H7 (cell line): Measurements from ENCODE around the gene PNP. TPM values are rescaled to one million over a fixed set of nuclear protein-coding genes. Genes with fewer than 3 reads are reported as not detected.

Source experiments
- DNase-seq: peaks from one replicate; pipeline ENCODE4 v3.0.0; 2012
- H3K27me3 ChIP-seq: 2 replicates; pipeline ENCODE4 v1.6.0; 2011; ENCODE audit warnings: mild to moderate bottlenecking, low read length; ENCODE audit not compliant: control insufficient read depth, insufficient read depth
- H3K36me3 ChIP-seq: replicated peaks from 2 replicates; pipeline ENCODE4 v1.5.1; 2011; ENCODE audit warnings: low read length; ENCODE audit not compliant: control insufficient read depth, insufficient read depth
- H3K4me3 ChIP-seq: 2 replicates; pipeline ENCODE4 v1.5.1; 2011; ENCODE audit warnings: low read depth, mild to moderate bottlenecking, control low read depth, low read length, moderate library complexity; ENCODE audit not compliant: insufficient read depth
- total RNA-seq: library from RNA; depleted of rRNA; stranded (reverse); fragments of >200 nt; shearing (Covaris generic); gene quantifications from 2 replicates; pipeline ENCODE4 v1.2.3, GENCODE V29; 2014; rRNA removed

PNP gene
- total RNA-seq, 1 experiment from 2014 or later, result 244 TPM

- Histone ChIP-seq H3K4me3 (no peak overlapping the region), H3K27me3 (no peaks in the 10 kb centered on the region), H3K36me3 (no peaks in the 10 kb centered on the region)
- DNase-seq, result no peak
These were observed 54.8 kb downstream of the PNP start for GRCh38 chr14:20524027-20524426.

Other genes starting within 250 kb of the PNP start
- not detected in 2 replicates for gene OR11H6, start 245.7 kb upstream of the PNP start, total RNA-seq
- gene OR11H7, start 240.4 kb upstream of the PNP start, total RNA-seq, result not detected in 2 replicates
- gene OR11H4, start 230.1 kb upstream of the PNP start, total RNA-seq, result not detected in 2 replicates
- gene TTC5, start 163.5 kb upstream of the PNP start, total RNA-seq, result 13.4 and 15.3 TPM in 2 replicates
- gene CCNB1IP1, start 136.1 kb upstream of the PNP start, total RNA-seq, result 174 and 295 TPM in 2 replicates
- 26.5 and 31.6 TPM in 2 replicates for gene PARP2, start 125.8 kb upstream of the PNP start, total RNA-seq
- gene TEP1, start 55.9 kb upstream of the PNP start, total RNA-seq, result 10.5 and 12.6 TPM in 2 replicates
- 0.28 TPM in 1 of 2 replicates, not detected in the other for gene KLHL33, start 33.2 kb upstream of the PNP start, total RNA-seq
- gene OSGEP, start 14.6 kb upstream of the PNP start, total RNA-seq, result 58.4 and 62.6 TPM in 2 replicates
- gene APEX1, start 14.2 kb upstream of the PNP start, total RNA-seq, result 87.1 and 106 TPM in 2 replicates
- gene PIP4P1, start 8.0 kb upstream of the PNP start, total RNA-seq, result 33.6 and 36.1 TPM in 2 replicates
- not detected in 2 replicates for gene RNASE10, start 36.1 kb downstream of the PNP start, total RNA-seq
- gene RNASE9, start 91.6 kb downstream of the PNP start, total RNA-seq, result not detected in 2 replicates
- not detected in 2 replicates for gene RNASE11, start 118.6 kb downstream of the PNP start, total RNA-seq
- not detected in 2 replicates for gene RNASE12, start 122.0 kb downstream of the PNP start, total RNA-seq
- gene OR6S1, start 172.3 kb downstream of the PNP start, total RNA-seq, result not detected in 2 replicates
- 15.8 and 20.5 TPM in 2 replicates for gene RNASE4, start 215.2 kb downstream of the PNP start, total RNA-seq
- gene ANG, start 219.4 kb downstream of the PNP start, total RNA-seq, result 19.4 and 23.5 TPM in 2 replicates